Large intestine (tissue), 3 donors: ENCODE data around the gene CYBC1. TPM values are rescaled to one million over a fixed set of nuclear protein-coding genes. Genes with fewer than 3 reads are reported as not detected.

ENCODE experiments used
- DNase-seq, 2 donors: peaks; one replicate each; pipeline versions ENCODE4 v3.0.0 to v3.0.0-alpha.2; 2013
- H3K27ac ChIP-seq: one replicate; pipeline ENCODE4 v1.5.1; 2013; ENCODE audit warnings: low read length
- H3K27me3 ChIP-seq: 2 replicates; pipeline ENCODE4 v1.6.1; 2013; ENCODE audit warnings: low read length; ENCODE audit not compliant: control insufficient read depth, insufficient read depth
- H3K36me3 ChIP-seq: 2 replicates; pipeline ENCODE4 v1.6.1; 2013; ENCODE audit warnings: low read length; ENCODE audit not compliant: control insufficient read depth, insufficient read depth
- H3K4me1 ChIP-seq: one replicate; pipeline ENCODE4 v1.6.1; 2013; ENCODE audit warnings: low read length; ENCODE audit not compliant: control insufficient read depth, insufficient read depth
- H3K4me3 ChIP-seq: one replicate; pipeline ENCODE4 v1.5.1; 2013; ENCODE audit warnings: low read length
- H3K9me3 ChIP-seq: one replicate; pipeline ENCODE4 v1.6.1; 2013; ENCODE audit warnings: mild to moderate bottlenecking, low read depth, low read length, moderate library complexity; ENCODE audit not compliant: control insufficient read depth
- WGBS: methylation state at CpG from one replicate; pipeline ENCODE4 v1.1.5; 2013; ENCODE audit warnings: low lambda C conversion rate; ENCODE audit not compliant: insufficient coverage; 5-methylcytosine and 5-hydroxymethylcytosine counted together
- polyA plus RNA-seq: library from polyadenylated mRNA; unstranded; fragments of 120-200 nt; gene quantifications from one replicate; pipeline ENCODE4 v1.2.1, GENCODE V29; 2013

CYBC1 gene
- polyA plus RNA-seq, 1 donor = 60.4 TPM

- H3K27me3 ChIP-seq = no peaks in the 10 kb centered on the region
- no peak overlapping the region for H3K4me3 ChIP-seq
- no peak for DNase-seq
- H3K36me3 ChIP-seq = peaks cover 41% of the 10 kb centered on the region
- H3K4me1 ChIP-seq = no peaks in the 10 kb centered on the region
- H3K27ac ChIP-seq = no peak overlapping the region
- WGBS = no CpG with 5 or more reads among the region's 27 CpGs
- H3K9me3 ChIP-seq = peaks cover 7% of the 10 kb centered on the region
These were observed 8.7 kb downstream of the CYBC1 start for GRCh38 chr17:82441691-82442487.

DNA sequence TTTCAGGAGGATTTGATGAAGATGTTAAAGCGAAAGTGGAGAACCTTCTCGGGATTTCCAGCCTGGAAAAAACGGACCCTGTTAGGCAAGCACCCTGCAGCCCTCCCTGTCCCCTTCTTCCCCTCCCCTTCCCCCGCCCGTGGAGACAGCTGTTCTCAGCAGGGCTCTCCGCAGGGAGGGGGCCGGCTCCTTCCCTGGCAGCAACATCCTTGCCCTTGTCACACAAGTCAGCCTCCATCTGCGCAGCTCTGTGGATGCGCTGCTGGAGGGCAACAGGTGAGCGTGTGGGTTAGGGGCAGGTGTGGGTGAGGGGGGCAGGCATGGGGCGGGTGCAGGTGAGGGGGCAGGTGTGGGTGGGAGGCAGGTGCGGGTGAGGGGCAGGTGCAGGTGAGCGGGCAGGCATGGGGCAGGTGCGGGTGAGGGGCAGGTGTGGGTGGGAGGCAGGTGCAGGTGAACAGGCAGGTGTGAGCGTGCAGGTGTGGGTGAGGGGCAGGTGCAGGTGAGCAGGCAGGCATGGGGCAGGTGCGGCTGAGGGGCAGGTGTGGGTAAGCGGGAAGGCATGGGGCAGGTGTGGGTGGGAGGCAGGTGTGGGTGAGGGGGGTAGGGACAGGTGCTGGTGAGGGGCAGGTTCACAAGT, 9.4 kb downstream of the CYBC1 start:
- Histone ChIP-seq H3K4me3 (no peak overlapping the region), H3K27ac (no peak overlapping the region), H3K4me1 (no peaks in the 10 kb centered on the region), H3K9me3 (peaks cover 7% of the 10 kb centered on the region), H3K36me3 (peaks cover 49% of the 10 kb centered on the region), H3K27me3 (no peaks in the 10 kb centered on the region)
- no peak for DNase-seq
- WGBS = no CpG with 5 or more reads among the region's 17 CpGs

GRCh38 chr17:82440469-82440981, 10.0 kb downstream of the CYBC1 start:
- Histone ChIP-seq H3K36me3 (peaks cover 53% of the 10 kb centered on the region), H3K4me1 (no peaks in the 10 kb centered on the region), H3K27ac (no peak overlapping the region), H3K27me3 (no peaks in the 10 kb centered on the region), H3K4me3 (no peak overlapping the region), H3K9me3 (peaks cover 7% of the 10 kb centered on the region)
- no CpG with 5 or more reads among the region's 22 CpGs for WGBS
- DNase-seq = no peak

- H3K9me3 ChIP-seq = peaks cover 7% of the 10 kb centered on the region
- no peak for DNase-seq
- no peaks in the 10 kb centered on the region for H3K27me3 ChIP-seq
- H3K27ac ChIP-seq = no peak overlapping the region
- peaks cover 53% of the 10 kb centered on the region for H3K36me3 ChIP-seq
- H3K4me1 ChIP-seq = no peaks in the 10 kb centered on the region
- no peak overlapping the region for H3K4me3 ChIP-seq
- 95% methylated on average over 8 of the region's 34 CpGs for WGBS
These were observed 10.7 kb downstream of the CYBC1 start for GRCh38 chr17:82439829-82440365.

DNA sequence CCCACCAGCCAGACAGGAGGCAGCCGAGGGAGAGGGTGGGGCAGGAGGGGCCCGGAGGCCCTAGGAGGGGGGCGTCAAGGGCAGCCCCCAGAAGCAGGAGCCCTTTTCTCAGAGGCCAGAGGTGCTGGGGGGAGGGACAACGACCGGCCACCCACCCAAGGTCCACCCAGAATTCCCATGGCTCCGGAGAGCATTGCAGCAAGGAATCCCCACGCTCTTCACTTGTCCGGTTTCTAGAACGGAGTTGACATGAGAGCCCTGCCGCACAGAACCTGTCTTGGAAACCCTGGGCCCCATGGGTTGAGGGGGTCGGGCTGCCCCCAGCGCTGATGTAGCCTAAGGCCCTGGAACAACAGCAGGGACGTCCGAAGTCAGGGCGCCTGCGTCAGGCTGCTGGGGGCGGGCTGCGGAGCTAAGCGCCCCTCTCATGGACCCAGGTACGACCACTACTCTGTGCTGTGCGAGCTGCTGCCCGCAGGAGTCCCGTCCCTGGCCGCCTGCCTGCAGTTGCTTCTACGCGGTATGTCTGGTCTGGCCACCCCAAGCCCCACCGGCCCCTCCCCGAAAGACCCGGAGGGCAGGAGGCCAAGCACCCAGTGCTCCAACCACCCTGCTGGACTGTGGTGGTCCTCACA, 11.2 kb downstream of the CYBC1 start:
- DNase-seq = no peak
- Histone ChIP-seq H3K4me1 (no peaks in the 10 kb centered on the region), H3K4me3 (no peak overlapping the region), H3K27me3 (no peaks in the 10 kb centered on the region), H3K9me3 (peaks cover 7% of the 10 kb centered on the region), H3K36me3 (peaks cover 49% of the 10 kb centered on the region), H3K27ac (no peak overlapping the region)
- WGBS = no CpG with 5 or more reads among the region's 29 CpGs

DNA sequence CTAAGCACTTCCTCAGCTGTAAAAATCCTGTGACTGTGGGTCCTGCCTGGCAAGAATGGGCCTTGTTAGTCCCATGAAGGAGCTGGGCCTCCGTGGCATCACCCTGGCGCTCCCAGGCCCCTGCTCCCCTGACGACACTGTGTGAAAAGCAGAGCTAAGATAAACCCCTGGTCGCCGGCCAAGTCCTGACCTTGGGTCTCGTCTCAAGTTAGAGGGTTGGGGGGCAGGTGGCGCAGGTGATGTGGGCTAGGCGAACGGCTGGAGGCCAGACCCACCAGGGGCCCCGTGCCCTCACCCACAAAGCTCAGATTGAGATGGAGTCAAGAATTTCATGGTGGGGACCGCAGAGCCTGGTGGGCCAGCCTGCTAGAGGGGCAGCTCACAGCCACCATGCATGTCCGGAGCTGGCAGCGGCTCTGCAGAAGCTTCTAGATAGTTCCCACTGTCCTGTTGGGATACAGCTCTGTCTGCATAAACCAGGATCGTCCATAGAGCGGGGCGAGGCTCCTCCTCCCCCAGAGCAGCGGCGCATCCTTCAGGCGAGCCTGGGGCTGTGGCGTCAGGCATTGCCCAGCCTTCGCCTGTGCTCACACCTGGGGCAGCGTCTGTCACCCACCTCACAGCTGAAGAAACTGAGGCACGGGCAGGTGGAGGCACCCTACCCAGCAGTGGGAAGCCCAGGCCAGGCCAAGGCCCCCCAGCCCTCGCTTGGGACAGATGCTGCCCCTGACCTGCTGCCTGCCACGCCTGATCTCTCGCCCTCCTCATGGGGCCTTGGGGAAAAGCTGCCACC, 12.0 kb downstream of the CYBC1 start:
- WGBS = no CpG with 5 or more reads among the region's 26 CpGs
- Histone ChIP-seq H3K27ac (no peak overlapping the region), H3K36me3 (peaks cover 49% of the 10 kb centered on the region), H3K4me1 (no peaks in the 10 kb centered on the region), H3K9me3 (peaks cover 7% of the 10 kb centered on the region), H3K27me3 (no peaks in the 10 kb centered on the region), H3K4me3 (no peak overlapping the region)
- no peak for DNase-seq

DNA sequence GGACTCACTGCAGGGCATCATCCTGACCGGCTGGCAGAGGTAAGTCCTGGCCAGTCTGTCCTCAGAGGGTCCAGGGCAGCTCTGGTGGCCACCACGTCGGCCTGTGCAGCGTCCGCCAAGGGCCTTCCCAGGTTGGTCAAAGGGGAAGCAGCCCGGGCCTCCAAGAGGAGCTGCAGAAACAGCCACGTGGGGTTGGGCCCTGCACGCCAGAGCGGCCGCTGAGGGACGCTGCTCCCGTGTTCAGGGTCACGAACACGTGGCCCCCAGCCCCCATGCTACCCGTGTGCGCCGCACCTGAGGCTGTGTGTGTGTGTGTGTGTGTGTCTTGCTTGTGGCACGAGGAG, 13.3 kb downstream of the CYBC1 start:
- Histone ChIP-seq H3K36me3 (peaks cover 42% of the 10 kb centered on the region), H3K27ac (no peak overlapping the region), H3K4me3 (no peak overlapping the region), H3K27me3 (no peaks in the 10 kb centered on the region), H3K9me3 (peaks cover 7% of the 10 kb centered on the region), H3K4me1 (no peaks in the 10 kb centered on the region)
- no peak for DNase-seq
- WGBS = no CpG with 5 or more reads among the region's 18 CpGs

GRCh38 chr17:82436601-82437324, 13.8 kb downstream of the CYBC1 start:
- H3K9me3 ChIP-seq = peaks cover 4% of the 10 kb centered on the region
- no CpG with 5 or more reads among the region's 36 CpGs for WGBS
- no peak overlapping the region for H3K4me3 ChIP-seq
- no peaks in the 10 kb centered on the region for H3K4me1 ChIP-seq
- no peaks in the 10 kb centered on the region for H3K27me3 ChIP-seq
- H3K36me3 ChIP-seq = peaks cover 39% of the 10 kb centered on the region
- H3K27ac ChIP-seq = no peak overlapping the region
- DNase-seq = no peak

DNA sequence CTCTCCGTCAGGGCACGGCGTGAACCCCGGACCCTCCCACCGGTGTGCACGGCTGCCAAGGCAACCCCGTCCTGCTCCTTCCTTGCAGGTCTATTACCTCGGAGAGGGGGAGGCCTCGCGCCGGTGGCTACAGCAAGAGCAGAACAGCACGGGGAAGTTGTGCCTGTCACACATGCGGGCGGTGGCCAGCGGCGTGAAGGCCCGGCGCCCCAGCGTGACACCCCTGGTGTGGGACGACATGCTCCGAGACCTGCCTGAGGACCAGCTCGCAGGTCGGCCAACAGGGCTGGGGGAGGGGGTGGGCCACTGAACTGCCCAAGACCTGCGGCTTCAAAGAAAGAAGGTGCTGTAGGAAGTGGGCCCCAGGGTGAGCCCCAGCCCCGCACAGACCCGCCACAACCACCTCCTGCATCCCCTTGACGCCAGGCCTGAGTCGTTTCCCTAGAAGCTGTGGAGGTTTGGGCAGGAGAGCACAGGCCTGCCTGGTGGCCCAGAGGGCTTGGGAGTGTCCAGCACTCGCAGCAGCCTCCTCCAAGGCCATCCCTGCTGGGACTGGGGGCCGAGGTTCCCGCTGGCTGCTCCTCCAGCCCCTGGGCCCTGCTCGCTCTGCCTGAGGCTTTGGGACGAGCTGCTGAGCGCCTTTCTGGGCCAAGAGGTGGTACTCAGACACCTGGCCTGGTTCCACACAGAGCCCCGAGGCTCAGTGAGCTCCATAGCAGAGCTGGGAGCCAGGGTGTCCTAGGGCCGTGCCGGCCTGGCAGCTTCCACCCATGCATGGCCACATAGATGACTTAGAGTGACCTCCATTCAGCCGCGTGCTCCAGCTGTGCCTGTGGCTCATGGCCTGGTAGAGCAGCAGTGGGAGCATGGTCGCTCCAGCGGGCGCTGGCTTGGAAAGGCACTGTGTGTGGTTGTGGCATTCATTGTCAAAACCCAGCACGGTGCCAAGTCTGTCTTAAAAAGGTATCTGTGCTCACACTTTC, 14.7 kb downstream of the CYBC1 start:
- Histone ChIP-seq H3K9me3 (peaks cover 4% of the 10 kb centered on the region), H3K36me3 (peaks cover 38% of the 10 kb centered on the region), H3K27ac (no peak overlapping the region), H3K27me3 (no peaks in the 10 kb centered on the region), H3K4me1 (no peaks in the 10 kb centered on the region), H3K4me3 (no peak overlapping the region)
- no peak for DNase-seq
- no CpG with 5 or more reads among the region's 43 CpGs for WGBS
